ENCODE results near the gene PNLIPRP3.

The PNLIPRP3 gene

GRCh38 chr10:116490028-116490662, 62.5 kb downstream of the PNLIPRP3 start:
- DNase-seq (ENCODE audit: insufficient read length, low spot score), result no peak
- FAIRE-seq, result no peak

GRCh38 chr10:116504786-116505185, 77.1 kb downstream of the PNLIPRP3 start:
- TF ChIP-seq, protein P1, sequence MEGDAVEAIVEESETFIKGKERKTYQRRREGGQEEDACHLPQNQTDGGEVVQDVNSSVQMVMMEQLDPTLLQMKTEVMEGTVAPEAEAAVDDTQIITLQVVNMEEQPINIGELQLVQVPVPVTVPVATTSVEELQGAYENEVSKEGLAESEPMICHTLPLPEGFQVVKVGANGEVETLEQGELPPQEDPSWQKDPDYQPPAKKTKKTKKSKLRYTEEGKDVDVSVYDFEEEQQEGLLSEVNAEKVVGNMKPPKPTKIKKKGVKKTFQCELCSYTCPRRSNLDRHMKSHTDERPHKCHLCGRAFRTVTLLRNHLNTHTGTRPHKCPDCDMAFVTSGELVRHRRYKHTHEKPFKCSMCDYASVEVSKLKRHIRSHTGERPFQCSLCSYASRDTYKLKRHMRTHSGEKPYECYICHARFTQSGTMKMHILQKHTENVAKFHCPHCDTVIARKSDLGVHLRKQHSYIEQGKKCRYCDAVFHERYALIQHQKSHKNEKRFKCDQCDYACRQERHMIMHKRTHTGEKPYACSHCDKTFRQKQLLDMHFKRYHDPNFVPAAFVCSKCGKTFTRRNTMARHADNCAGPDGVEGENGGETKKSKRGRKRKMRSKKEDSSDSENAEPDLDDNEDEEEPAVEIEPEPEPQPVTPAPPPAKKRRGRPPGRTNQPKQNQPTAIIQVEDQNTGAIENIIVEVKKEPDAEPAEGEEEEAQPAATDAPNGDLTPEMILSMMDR (IDR thresholded peaks at IDR 0.05; ENCODE audit: insufficient read depth, missing control alignments), result no peak
- no peak for FAIRE-seq
- no peak for DNase-seq (ENCODE audit: insufficient read length, low spot score)

More at GRCh38 chr10:116490028-116490662, 62.5 kb downstream of the PNLIPRP3 start:
- TF ChIP-seq, protein P1 (IDR thresholded peaks at IDR 0.05; ENCODE audit: insufficient read depth, missing control alignments), result peak; percentile 70

GRCh38 chr10:116510565-116510964, 82.9 kb downstream of the PNLIPRP3 start:
- DNase-seq (ENCODE audit: insufficient read length, low spot score), result no peak
- TF ChIP-seq, protein P1 (IDR thresholded peaks at IDR 0.05; ENCODE audit: insufficient read depth, missing control alignments), result no peak
- FAIRE-seq, result no peak

DNA sequence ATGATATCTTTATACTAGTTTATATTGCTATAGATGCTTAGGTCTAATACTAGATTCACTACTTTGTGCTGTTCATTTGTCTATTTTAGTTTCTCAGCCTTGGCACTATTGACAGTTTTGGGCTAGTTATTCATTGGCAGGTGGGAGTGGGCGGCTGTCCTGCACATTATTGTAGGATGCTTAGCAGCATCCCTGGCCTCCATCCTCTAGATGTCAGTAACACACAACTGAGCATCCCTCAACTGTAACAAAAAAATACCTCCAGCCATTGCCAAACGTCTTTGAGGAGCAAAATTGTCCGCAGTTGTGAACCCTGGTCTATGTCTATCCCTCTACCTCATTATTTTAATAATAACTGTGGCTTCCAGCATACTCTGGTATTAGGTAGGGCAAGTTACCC, 83.7 kb downstream of the PNLIPRP3 start:
- DNase-seq (ENCODE audit: insufficient read length, low spot score) (no peak), FAIRE-seq (no peak)
- TF ChIP-seq, protein P1 (IDR thresholded peaks at IDR 0.05; ENCODE audit: insufficient read depth, missing control alignments), result no peak

DNA sequence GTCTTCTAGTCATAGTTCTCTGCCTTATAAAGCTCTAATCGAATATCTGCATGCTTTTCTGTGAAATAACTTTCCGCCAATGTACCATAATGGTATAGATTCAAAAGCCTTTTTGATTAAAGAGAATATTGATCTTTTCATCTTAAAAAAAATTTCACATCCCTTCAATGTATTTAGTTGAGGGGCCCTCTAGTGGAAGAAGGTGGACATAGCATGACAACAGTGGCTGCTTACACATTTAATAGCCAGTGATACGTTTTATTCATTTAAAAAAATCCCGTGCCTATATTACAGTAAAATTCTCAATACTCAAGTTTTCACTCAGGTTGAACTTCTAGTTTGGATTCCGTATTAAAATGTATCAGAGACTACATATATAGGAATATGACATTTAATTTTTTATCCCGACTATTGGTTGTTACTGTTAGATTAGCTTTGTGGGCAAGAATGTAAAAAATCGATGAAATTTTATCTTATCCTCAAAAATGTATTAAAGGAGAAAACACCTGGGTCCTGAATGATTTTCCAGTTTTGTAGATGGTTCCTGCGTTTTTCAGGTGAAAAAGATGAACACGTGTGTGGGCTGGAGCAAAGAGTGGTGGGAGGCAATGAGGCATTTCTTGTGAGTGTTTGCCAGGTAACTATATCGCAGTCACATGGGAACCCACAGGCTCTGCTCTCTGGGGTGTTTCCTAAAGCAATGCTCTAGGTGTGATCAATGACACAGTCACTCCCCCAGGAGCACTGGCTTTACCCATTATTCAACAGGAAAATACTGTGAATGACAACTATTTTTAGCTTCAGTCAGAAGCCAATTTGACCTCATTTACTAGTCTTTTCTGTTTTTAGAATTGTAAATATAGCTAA, 94.0 kb downstream of the PNLIPRP3 start:
- TF ChIP-seq, protein P1 (IDR thresholded peaks at IDR 0.05; ENCODE audit: insufficient read depth, missing control alignments), result peak; percentile 70
- DNase-seq (ENCODE audit: insufficient read length, low spot score) (no peak), FAIRE-seq (no peak)

- DNase-seq (ENCODE audit: insufficient read length, low spot score) (no peak), FAIRE-seq (no peak)
- TF ChIP-seq, protein P1 (IDR thresholded peaks at IDR 0.05; ENCODE audit: insufficient read depth, missing control alignments), result no peak
Observed at GRCh38 chr10:116522803-116523381, 95.2 kb downstream of the PNLIPRP3 start.
